GM12801 (cell line): Measurements from ENCODE around the gene OSBPL1A.

Experiments used
- CTCF ChIP-seq: IDR thresholded peaks from one replicate; pipeline ENCODE4 v1.5.1; 2011; ENCODE audit warnings: control low read depth; ENCODE audit not compliant: insufficient read length; ENCODE audit errors: extremely low read depth

The OSBPL1A gene

GRCh38 chr18:24266131-24266530 is 131.5 kb downstream of the OSBPL1A start:
- TF ChIP-seq CTCF: no peak

- TF ChIP-seq CTCF: no peak
Observed at GRCh38 chr18:24265502-24266064, 132.0 kb downstream of the OSBPL1A start.

GRCh38 chr18:24263050-24263449 is 134.6 kb downstream of the OSBPL1A start:
- TF ChIP-seq CTCF: no peak

DNA sequence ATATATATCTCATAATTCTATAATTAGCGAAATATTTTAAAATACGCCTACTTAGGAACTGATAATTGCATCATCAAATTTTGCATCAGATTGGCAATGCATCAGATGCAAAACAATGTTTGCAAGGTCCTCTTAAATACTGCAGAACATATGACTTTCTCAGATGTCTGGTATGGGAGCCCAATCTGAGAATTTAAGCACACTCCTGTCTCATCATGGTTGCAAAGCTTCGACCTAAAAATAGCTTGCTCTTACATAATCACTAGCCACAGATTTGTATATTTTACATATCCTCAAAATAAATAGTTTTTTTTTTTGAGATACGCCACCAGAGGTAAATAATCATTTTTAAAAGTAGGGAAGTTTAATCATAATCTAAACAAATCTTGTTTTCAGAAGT is 135.5 kb downstream of the OSBPL1A start:
- no peak for TF ChIP-seq CTCF

DNA sequence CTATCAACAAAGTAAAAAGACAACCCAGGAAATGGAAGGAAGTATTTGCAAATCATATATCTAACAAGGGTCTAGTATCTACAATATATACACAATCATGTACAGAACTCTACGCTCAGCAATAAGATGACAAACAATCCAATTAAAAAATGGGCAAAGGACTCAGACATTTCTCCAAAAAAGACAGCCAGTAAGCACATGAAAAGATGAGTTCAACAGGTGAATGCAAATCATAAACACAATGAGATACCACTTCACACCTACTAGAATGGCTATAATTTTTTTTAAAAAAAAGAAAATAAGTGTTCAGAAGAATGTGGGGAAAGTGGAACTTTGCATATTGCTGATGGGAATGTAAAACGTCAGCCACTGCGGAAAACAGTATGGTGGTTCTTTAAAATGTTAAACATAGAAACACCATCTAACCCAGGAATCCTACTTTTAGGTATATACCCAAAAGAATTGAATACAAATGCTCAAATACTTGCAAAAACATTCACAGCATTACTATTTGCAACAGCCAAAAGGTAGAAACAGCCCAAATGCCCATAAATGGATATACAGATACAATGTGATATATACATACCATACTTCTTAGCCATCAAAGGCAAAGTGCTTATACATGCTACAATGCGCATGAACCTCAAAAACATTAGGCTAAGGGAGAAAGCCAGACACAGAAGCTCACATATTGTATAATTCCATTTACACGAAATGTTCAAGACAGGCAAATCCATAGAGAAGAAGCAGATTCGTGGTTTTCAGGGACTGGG is 137.6 kb downstream of the OSBPL1A start:
- TF ChIP-seq CTCF: no peak

- no peak for TF ChIP-seq CTCF
Observed at GRCh38 chr18:24254071-24254470, 143.6 kb downstream of the OSBPL1A start.

GRCh38 chr18:24249716-24250115 is 147.9 kb downstream of the OSBPL1A start:
- no peak for TF ChIP-seq CTCF
